GM23338 (cell line): Measurements from ENCODE around the gene RIC8A.
"Not testable (repeated sequence)": the region's sequence is repeated elsewhere in the genome, so short reads cannot be mapped to it uniquely, and the experiment has no call there.

ENCODE experiments used
- CREB1 ChIP-seq: fragments of 250-450 bp; sonication (Bioruptor Pico); IDR thresholded peaks from 2 replicates; pipeline ENCODE4 v1.5.0; 2020; ENCODE audit warnings: low read depth, mild to moderate bottlenecking, moderate library complexity
- CTCF ChIP-seq, 2 experiments: fragments of 200-600 bp in 1 of 2; sonication (generic) in 1 of 2; conservative IDR thresholded peaks; 2 replicates each; pipeline versions ENCODE4 v1.5.1 to v1.6.1; 2016 to 2017; ENCODE audit warnings: antibody characterized with exemption in 2 of 2, low read depth in 2 of 2, mild to moderate bottlenecking in 2 of 2, moderate library complexity in 1 of 2
- EZH2 ChIP-seq: fragments of 200-600 bp; sonication (generic); IDR thresholded peaks from one replicate; pipeline ENCODE4 v1.8.0; 2017; ENCODE audit warnings: antibody characterized with exemption, mild to moderate bottlenecking, low read depth; ENCODE audit not compliant: unreplicated experiment
- EZH2phosphoT487 ChIP-seq: fragments of 200-600 bp; sonication (generic); IDR thresholded peaks from one replicate; pipeline ENCODE4 v1.8.1; 2018; ENCODE audit warnings: antibody characterized with exemption; ENCODE audit not compliant: unreplicated experiment
- NANOG ChIP-seq: IDR thresholded peaks from 2 replicates; pipeline ENCODE4 v1.6.1; 2016; ENCODE audit warnings: antibody characterized with exemption, borderline replicate concordance
- POLR2AphosphoS5 ChIP-seq: IDR thresholded peaks from 2 replicates; pipeline ENCODE4 v1.6.1; 2016; ENCODE audit warnings: antibody characterized with exemption, low read depth
- ZNF331 ChIP-seq: fragments of 250-450 bp; sonication (Bioruptor Pico); IDR thresholded peaks from 2 replicates; pipeline ENCODE4 v1.5.0; 2020; ENCODE audit warnings: low read depth, mild to moderate bottlenecking, moderate library complexity
- ZNF462 ChIP-seq: fragments of 250-450 bp; sonication (Bioruptor Pico); IDR thresholded peaks from 2 replicates; pipeline ENCODE4 v1.5.0; 2020; ENCODE audit warnings: mild to moderate bottlenecking, moderate library complexity

- TF ChIP-seq CTCF (conservative IDR thresholded peaks at IDR 0.05; ENCODE audit: low read depth in 2 of 2); POLR2AphosphoS5; ZNF462 (CRISPR knock-in tag); NANOG; EZH2; CREB1 (CRISPR knock-in tag); EZH2phosphoT487; ZNF331 (CRISPR knock-in tag): not testable (repeated sequence)
Observed at GRCh38 chr11:180242-180641, 27.3 kb upstream of the RIC8A start.
